K562 (cell line): ENCODE results near the gene LIG3. TPM values are rescaled to one million over a fixed set of nuclear protein-coding genes. Genes with fewer than 3 reads are reported as not detected.

Experiments used
- BDP1 ChIP-seq: IDR thresholded peaks from 3 replicates; pipeline ENCODE4 v1.6.1; 2011; ENCODE audit not compliant: insufficient read length, insufficient read depth
- EGR1 ChIP-seq: fragments of 450-650 bp; conservative IDR thresholded peaks from 2 replicates; pipeline ENCODE4 v1.6.1; 2017; ENCODE audit warnings: mild to moderate bottlenecking
- ELF1 ChIP-seq: fragments of 200-800 bp; sonication (Bioruptor generic); IDR thresholded peaks from 2 replicates; pipeline ENCODE4 v1.6.1; 2016; ENCODE audit warnings: missing genetic modification characterization, missing compliant biosample characterization
- FIP1L1 ChIP-seq: fragments of 200-400 bp; formaldehyde crosslinking; IDR thresholded peaks from 2 replicates; pipeline ENCODE4 v1.6.1; 2018; ENCODE audit warnings: mild to moderate bottlenecking, low read depth, low read length; ENCODE audit not compliant: poor library complexity, severe bottlenecking
- FOXJ3 ChIP-seq: sonication (generic); formaldehyde crosslinking; IDR thresholded peaks from 2 replicates; pipeline ENCODE4 v1.4.0; 2020; ENCODE audit warnings: mild to moderate bottlenecking, missing genetic modification reagents
- HDAC2 ChIP-seq: fragments of 450-650 bp; IDR thresholded peaks from 2 replicates; pipeline ENCODE4 v1.6.1; 2016; ENCODE audit warnings: mild to moderate bottlenecking
- ILK ChIP-seq: fragments of 450-650 bp; IDR thresholded peaks from 2 replicates; pipeline ENCODE4 v1.6.1; 2016; ENCODE audit warnings: missing genetic modification characterization, low read depth, mild to moderate bottlenecking, missing compliant biosample characterization, moderate library complexity, borderline replicate concordance
- KAT7 ChIP-seq: sonication (generic); formaldehyde crosslinking; IDR thresholded peaks from 2 replicates; pipeline ENCODE4 v1.8.0; 2022; ENCODE audit warnings: missing genetic modification reagents, mild to moderate bottlenecking, borderline replicate concordance
- KLF13 ChIP-seq: fragments of 450-650 bp; IDR thresholded peaks from 2 replicates; pipeline ENCODE4 v1.6.1; 2016; ENCODE audit warnings: missing genetic modification characterization, low read depth, mild to moderate bottlenecking, missing compliant biosample characterization, moderate library complexity, borderline replicate concordance
- MECOM ChIP-seq: fragments of 250-450 bp; sonication (Bioruptor Pico); IDR thresholded peaks from 2 replicates; pipeline ENCODE4 v1.8.0; 2022; ENCODE audit warnings: inconsistent platforms
- MEIS2 ChIP-seq: fragments of 450-650 bp; IDR thresholded peaks from 2 replicates; pipeline ENCODE4 v1.6.1; 2014; ENCODE audit warnings: mild to moderate bottlenecking; ENCODE audit not compliant: partially characterized antibody
- NCOR1 ChIP-seq: fragments of 450-650 bp; IDR thresholded peaks from 2 replicates; pipeline ENCODE4 v1.6.1; 2016; ENCODE audit warnings: mild to moderate bottlenecking, moderate library complexity
- NFIC ChIP-seq: fragments of 450-650 bp; IDR thresholded peaks from 2 replicates; pipeline ENCODE4 v1.6.1; 2017; ENCODE audit warnings: mild to moderate bottlenecking, inconsistent platforms
- RAD21 ChIP-seq, 2 experiments: fragments of 250-450 bp in 1 of 2; fragments of 450-650 bp in 1 of 2; sonication (Bioruptor Pico) in 1 of 2; formaldehyde crosslinking in 1 of 2; IDR thresholded peaks in 1 of 2; conservative IDR thresholded peaks in 1 of 2; 2 replicates each; pipeline versions ENCODE4 v1.4.0 to v1.8.0; 2020 to 2022; ENCODE audit warnings: mild to moderate bottlenecking in 2 of 2, moderate library complexity in 1 of 2
- RBM17 ChIP-seq: fragments of 200-400 bp; formaldehyde crosslinking; IDR thresholded peaks from 2 replicates; pipeline ENCODE4 v1.6.1; 2017; ENCODE audit warnings: low read depth, mild to moderate bottlenecking, low read length, borderline replicate concordance
- RCOR1 ChIP-seq, 2 experiments: IDR thresholded peaks; 2 replicates each; pipeline ENCODE4 v1.6.1; 2012; ENCODE audit warnings: low read depth in 2 of 2, low read length in 2 of 2, borderline replicate concordance in 1 of 2, improper control_type of control experiment in 1 of 2
- RNF2 ChIP-seq: sonication (generic); IDR thresholded peaks from 2 replicates; pipeline ENCODE4 v1.6.1; 2016
- SOX6 ChIP-seq: fragments of 450-650 bp; IDR thresholded peaks from 2 replicates; pipeline ENCODE4 v1.6.1; 2014; ENCODE audit warnings: mild to moderate bottlenecking
- TAF9B ChIP-seq: fragments of 450-650 bp; IDR thresholded peaks from 2 replicates; pipeline ENCODE4 v1.6.1; 2018; ENCODE audit warnings: mild to moderate bottlenecking; ENCODE audit not compliant: partially characterized antibody
- THRA ChIP-seq: fragments of 450-650 bp; IDR thresholded peaks from 2 replicates; pipeline ENCODE4 v1.6.1; 2017; ENCODE audit warnings: mild to moderate bottlenecking, moderate library complexity
- U2AF2 ChIP-seq: fragments of 200-400 bp; formaldehyde crosslinking; optimal IDR thresholded peaks from 2 replicates; pipeline ENCODE3; 2017; ENCODE audit warnings: low read depth, mild to moderate bottlenecking, low read length
- ZNF398 ChIP-seq: fragments of 250-450 bp; sonication (Bioruptor Pico); IDR thresholded peaks from 2 replicates; pipeline ENCODE4 v1.8.0; 2021; ENCODE audit warnings: moderate library complexity, mild to moderate bottlenecking, inconsistent platforms
- ZNF449 ChIP-seq: fragments of 250-450 bp; sonication (Bioruptor Pico); IDR thresholded peaks from 2 replicates; pipeline ENCODE4 v1.8.0; 2022; ENCODE audit warnings: moderate library complexity, mild to moderate bottlenecking, inconsistent platforms
- polyA plus RNA-seq, 8 experiments: library from polyadenylated mRNA; depleted of rRNA in 4 of 8; stranded (reverse) in 5 of 8; unstranded in 3 of 8; fragments of >200 nt; fragmentation: Nextera tagmentation in 2 of 8; fragmentation: Illumina TruSeq in 1 of 8; extraction: Ambion mirVana in 2 of 8; extraction: Trizol in 1 of 8; gene quantifications; 2 replicates each; pipeline versions ENCODE4 v1.2.1 to v1.2.3, GENCODE V29; 2011 to 2014; ENCODE audit warnings: inconsistent platforms in 1 of 8, missing spikeins in 1 of 8
- total RNA-seq, 7 experiments: library from RNA; depleted of rRNA in 6 of 7; stranded (reverse); fragments of >200 nt in 6 of 7; fragmentation: Illumina TruSeq in 2 of 7; extraction: Trizol in 2 of 7; gene quantifications; 2 replicates each; pipeline versions ENCODE4 v1.2.1 to v1.2.3, GENCODE V29; 2011 to 2021; ENCODE audit warnings: low replicate concordance in 1 of 7
- TF ChIP-seq, protein P1 (sequence below): fragments of 450-650 bp; IDR thresholded peaks from 2 replicates; pipeline ENCODE4 v1.6.1; 2016

The LIG3 gene
- total and polyA plus RNA-seq, 9 of the 15 experiments (the other 6 are each of a cell fraction or from before 2014, with no cell fraction given): 7.6 to 75.0 (median 43.0) TPM

DNA sequence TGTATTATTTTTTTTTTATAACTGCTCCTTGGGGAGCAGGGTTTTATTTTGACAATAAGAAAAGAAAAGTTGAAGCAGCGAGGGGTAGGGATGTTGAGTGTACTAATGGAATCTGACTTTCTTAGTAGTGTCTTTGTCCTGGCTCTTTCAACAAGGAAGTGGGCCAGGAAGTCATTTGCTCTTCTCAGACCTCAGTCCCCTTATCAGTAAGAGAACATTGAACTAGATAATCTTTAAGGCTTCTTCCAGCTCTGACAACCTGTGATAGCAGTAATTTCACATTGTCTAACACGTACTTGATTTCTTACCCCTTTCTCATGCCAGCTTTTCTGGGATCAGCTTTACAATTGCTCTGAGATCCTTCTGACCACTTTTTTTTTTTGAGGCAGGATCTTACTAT is 8.3 kb downstream of the LIG3 start (continued):
- peak; percentile 45; the same call in 1 of the 2 replicates for TF ChIP-seq NFIC
- TF ChIP-seq U2AF2: no peak
- peak; percentile 64 for TF ChIP-seq ELF1 (tag)
- no peak for TF ChIP-seq FIP1L1
- no peak for TF ChIP-seq RAD21 (CRISPR knock-in tag; conservative IDR thresholded peaks at IDR 0.05 in 1 of 2, IDR thresholded peaks at IDR 0.05 in 1 of 2)
- peak; percentile 56 for TF ChIP-seq MEIS2
- TF ChIP-seq FOXJ3 (CRISPR knock-in tag): no peak
- TF ChIP-seq KLF13 (tag): no peak
- no peak for TF ChIP-seq ILK (tag)
- TF ChIP-seq MECOM (CRISPR knock-in tag): peak; percentile 77
- TF ChIP-seq ZNF398: no peak
- no peak for TF ChIP-seq THRA
- TF ChIP-seq BDP1: no peak
- TF ChIP-seq HDAC2: no peak; the same call in 1 of the 2 replicates
- peak; percentile 90 for TF ChIP-seq SOX6
- no peak for TF ChIP-seq ZNF449 (CRISPR knock-in tag)
- TF ChIP-seq EGR1: no peak
- TF ChIP-seq TAF9B: no peak
- peak; percentile 69 for TF ChIP-seq NCOR1
- TF ChIP-seq, protein P1, sequence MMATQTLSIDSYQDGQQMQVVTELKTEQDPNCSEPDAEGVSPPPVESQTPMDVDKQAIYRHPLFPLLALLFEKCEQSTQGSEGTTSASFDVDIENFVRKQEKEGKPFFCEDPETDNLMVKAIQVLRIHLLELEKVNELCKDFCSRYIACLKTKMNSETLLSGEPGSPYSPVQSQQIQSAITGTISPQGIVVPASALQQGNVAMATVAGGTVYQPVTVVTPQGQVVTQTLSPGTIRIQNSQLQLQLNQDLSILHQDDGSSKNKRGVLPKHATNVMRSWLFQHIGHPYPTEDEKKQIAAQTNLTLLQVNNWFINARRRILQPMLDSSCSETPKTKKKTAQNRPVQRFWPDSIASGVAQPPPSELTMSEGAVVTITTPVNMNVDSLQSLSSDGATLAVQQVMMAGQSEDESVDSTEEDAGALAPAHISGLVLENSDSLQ: no peak
- peak in 1 of 2 experiments; percentile 81; a peak in 1 of 4 replicates for TF ChIP-seq RCOR1 (IDR thresholded peaks at IDR 0.05; ENCODE audit: borderline replicate concordance in 1 of 2, low read depth in 2 of 2, low read length in 2 of 2)
- no peak for TF ChIP-seq KAT7 (CRISPR knock-in tag)
- TF ChIP-seq RNF2: peak; percentile 34; the same call in 1 of the 2 replicates
- TF ChIP-seq RBM17: no peak
